Peyer's patch (tissue), 4 donors: Measurements from ENCODE around the gene ZNF205. TPM values are rescaled to one million over a fixed set of nuclear protein-coding genes. Genes with fewer than 3 reads are reported as not detected.
"Not testable (repeated sequence)": the region's sequence is repeated elsewhere in the genome, so short reads cannot be mapped to it uniquely, and the experiment has no call there.

Experiments
- DNase-seq, 3 donors: peaks; one replicate each; pipeline ENCODE4 v3.0.0-alpha.2; 2017 to 2019
- H3K27ac ChIP-seq, 4 donors: fragments of 200-600 bp; sonication (generic); one replicate each; pipeline ENCODE4 v1.5.1; 2016 to 2019
- H3K27me3 ChIP-seq, 2 donors: fragments of 200-600 bp; sonication (generic); one replicate each; pipeline ENCODE4 v1.5.1; 2019
- H3K36me3 ChIP-seq, 3 donors: fragments of 200-600 bp; sonication (generic); one replicate each; pipeline ENCODE4 v1.5.1; 2016 to 2019
- H3K4me1 ChIP-seq, 4 donors: fragments of 200-600 bp; sonication (generic); one replicate each; pipeline ENCODE4 v1.5.1; 2016 to 2019
- H3K4me3 ChIP-seq, 4 donors: fragments of 200-600 bp; sonication (generic); 1 replicate in 3 of 4; 2 replicates in 1 of 4; pipeline ENCODE4 v1.5.1; 2016 to 2019; ENCODE audit warnings: mild to moderate bottlenecking in 1 of 4
- H3K9me3 ChIP-seq, 4 donors: fragments of 200-600 bp; sonication (generic); one replicate each; pipeline ENCODE4 v1.5.1; 2016 to 2019; ENCODE audit warnings: mild to moderate bottlenecking in 1 of 4
- POLR2A ChIP-seq, 2 donors: fragments of 450-650 bp; IDR thresholded peaks; one replicate each; pipeline ENCODE4 v1.5.1; 2017; ENCODE audit warnings: antibody characterized with exemption in 2 of 2, mild to moderate bottlenecking in 2 of 2, moderate library complexity in 2 of 2
- total RNA-seq, 4 donors: library from RNA; depleted of rRNA; stranded (reverse); fragments of >200 nt; gene quantifications; one replicate each; pipeline ENCODE4 v1.1.0, GENCODE V29; 2016
- TF ChIP-seq, protein P1 (sequence below), 6 experiments: fragments of 450-650 bp in 4 of 6; fragments of 200-600 bp in 2 of 6; sonication (generic) in 1 of 6; IDR thresholded peaks; one replicate each; pipeline ENCODE4 v1.5.1; 2017 to 2019; ENCODE audit warnings: antibody characterized with exemption in 6 of 6, mild to moderate bottlenecking in 3 of 6, moderate library complexity in 1 of 6

Gene ZNF205
- total RNA-seq, 4 donors from 2014 or later: 5.0 to 24.6 (median 16.2) TPM

DNA sequence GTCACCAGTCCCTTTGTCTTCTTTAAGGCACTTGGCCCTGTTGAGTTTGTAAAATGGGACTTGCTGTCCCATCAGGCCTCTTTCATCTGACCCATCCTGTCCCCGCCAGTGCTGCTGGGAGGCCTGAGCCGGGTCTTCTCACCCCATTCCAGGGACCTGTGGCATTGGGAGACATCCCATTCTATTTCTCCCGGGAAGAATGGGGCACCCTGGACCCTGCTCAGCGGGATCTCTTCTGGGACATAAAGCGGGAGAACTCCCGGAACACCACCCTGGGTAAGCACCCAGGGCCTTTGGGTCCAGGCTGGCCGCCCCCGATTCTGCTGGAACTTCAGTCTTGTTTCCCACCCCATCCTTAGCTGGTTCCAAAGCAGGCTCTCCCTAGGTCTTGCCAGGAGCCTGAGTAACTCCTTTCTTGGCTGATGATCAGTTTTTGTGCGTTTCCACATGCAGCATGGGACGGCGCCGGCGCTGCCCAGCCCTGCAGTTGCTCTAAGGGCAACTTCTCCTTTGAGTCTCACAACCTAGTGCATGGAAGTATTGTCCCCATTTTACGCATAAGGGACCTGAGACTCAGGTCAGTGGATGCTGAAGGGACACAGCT lies 26.5 kb downstream of the ZNF205 start:
- no peak overlapping the region for H3K27ac ChIP-seq
- peaks cover 0 to 18% (median 1%) of the 10 kb centered on the region in 4 donors for H3K4me1 ChIP-seq
- peaks cover 0 to 47% (median 0%) of the 10 kb centered on the region in 3 donors for H3K36me3 ChIP-seq
- no peaks in the 10 kb centered on the region for H3K9me3 ChIP-seq
- DNase-seq: no peak
- no peaks in the 10 kb centered on the region for H3K27me3 ChIP-seq
- TF ChIP-seq, protein P1, sequence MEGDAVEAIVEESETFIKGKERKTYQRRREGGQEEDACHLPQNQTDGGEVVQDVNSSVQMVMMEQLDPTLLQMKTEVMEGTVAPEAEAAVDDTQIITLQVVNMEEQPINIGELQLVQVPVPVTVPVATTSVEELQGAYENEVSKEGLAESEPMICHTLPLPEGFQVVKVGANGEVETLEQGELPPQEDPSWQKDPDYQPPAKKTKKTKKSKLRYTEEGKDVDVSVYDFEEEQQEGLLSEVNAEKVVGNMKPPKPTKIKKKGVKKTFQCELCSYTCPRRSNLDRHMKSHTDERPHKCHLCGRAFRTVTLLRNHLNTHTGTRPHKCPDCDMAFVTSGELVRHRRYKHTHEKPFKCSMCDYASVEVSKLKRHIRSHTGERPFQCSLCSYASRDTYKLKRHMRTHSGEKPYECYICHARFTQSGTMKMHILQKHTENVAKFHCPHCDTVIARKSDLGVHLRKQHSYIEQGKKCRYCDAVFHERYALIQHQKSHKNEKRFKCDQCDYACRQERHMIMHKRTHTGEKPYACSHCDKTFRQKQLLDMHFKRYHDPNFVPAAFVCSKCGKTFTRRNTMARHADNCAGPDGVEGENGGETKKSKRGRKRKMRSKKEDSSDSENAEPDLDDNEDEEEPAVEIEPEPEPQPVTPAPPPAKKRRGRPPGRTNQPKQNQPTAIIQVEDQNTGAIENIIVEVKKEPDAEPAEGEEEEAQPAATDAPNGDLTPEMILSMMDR (IDR thresholded peaks at IDR 0.05): no peak
- TF ChIP-seq POLR2A (IDR thresholded peaks at IDR 0.05): no peak
- no peak overlapping the region for H3K4me3 ChIP-seq

DNA sequence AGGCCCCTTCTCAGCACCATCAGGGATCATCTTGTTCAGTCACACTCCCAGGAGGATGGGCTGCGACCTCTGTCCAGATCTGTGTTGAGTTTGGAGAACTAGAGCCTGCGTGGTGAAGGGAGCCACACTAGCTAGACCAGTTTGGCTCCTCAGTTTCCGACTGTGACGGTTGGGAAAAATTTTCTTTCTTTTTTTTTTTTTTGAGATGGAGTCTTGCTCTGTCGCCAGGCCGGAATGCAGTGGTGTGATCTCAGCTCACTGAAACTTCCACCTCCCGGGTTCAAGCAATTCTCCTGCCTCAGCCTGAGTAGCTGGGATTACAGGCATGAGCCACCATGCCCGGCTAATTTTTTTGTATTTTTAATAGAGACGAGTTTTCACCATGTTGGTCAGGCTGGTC lies 27.2 kb downstream of the ZNF205 start:
- H3K36me3 ChIP-seq: peaks cover 0 to 47% (median 0%) of the 10 kb centered on the region in 3 donors
- H3K9me3 ChIP-seq, H3K27me3 ChIP-seq, H3K4me3 ChIP-seq, DNase-seq, H3K27ac ChIP-seq: not testable (repeated sequence)
- peaks cover 0 to 16% (median 1%) of the 10 kb centered on the region in 4 donors for H3K4me1 ChIP-seq

DNA sequence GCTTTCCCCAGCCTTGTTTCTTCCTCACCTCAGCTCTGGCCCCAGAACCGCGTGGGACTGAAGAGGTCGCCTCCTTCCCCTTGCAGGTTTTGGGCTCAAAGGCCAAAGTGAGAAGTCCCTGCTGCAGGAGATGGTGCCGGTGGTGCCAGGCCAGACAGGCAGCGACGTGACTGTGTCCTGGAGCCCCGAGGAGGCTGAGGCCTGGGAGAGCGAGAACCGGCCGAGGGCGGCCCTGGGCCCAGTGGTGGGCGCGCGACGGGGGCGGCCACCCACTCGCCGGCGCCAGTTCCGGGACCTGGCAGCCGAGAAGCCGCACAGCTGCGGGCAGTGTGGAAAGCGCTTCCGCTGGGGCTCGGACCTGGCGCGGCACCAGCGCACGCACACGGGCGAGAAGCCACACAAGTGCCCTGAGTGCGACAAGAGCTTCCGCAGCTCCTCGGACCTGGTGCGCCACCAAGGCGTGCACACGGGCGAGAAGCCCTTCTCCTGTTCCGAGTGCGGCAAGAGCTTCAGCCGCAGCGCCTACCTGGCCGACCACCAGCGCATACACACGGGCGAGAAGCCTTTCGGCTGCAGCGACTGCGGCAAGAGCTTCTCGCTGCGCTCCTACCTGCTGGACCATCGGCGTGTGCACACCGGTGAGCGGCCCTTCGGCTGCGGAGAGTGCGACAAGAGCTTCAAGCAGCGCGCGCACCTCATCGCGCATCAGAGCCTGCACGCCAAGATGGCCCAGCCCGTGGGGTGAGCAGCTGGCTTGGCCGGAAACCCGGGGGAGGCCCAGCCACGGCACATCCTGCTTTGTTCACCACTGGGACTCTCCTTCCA lies 28.4 kb downstream of the ZNF205 start:
- no peak for TF ChIP-seq POLR2A (IDR thresholded peaks at IDR 0.05)
- TF ChIP-seq, protein P1 (IDR thresholded peaks at IDR 0.05): no peak
- no peak overlapping the region for H3K4me3 ChIP-seq
- peaks cover 0 to 24% (median 1%) of the 10 kb centered on the region in 4 donors for H3K4me1 ChIP-seq
- no peaks in the 10 kb centered on the region for H3K27me3 ChIP-seq
- no peak for DNase-seq
- peaks cover 0 to 47% (median 0%) of the 10 kb centered on the region in 3 donors for H3K36me3 ChIP-seq
- H3K27ac ChIP-seq: no peak overlapping the region
- no peaks in the 10 kb centered on the region for H3K9me3 ChIP-seq

DNA sequence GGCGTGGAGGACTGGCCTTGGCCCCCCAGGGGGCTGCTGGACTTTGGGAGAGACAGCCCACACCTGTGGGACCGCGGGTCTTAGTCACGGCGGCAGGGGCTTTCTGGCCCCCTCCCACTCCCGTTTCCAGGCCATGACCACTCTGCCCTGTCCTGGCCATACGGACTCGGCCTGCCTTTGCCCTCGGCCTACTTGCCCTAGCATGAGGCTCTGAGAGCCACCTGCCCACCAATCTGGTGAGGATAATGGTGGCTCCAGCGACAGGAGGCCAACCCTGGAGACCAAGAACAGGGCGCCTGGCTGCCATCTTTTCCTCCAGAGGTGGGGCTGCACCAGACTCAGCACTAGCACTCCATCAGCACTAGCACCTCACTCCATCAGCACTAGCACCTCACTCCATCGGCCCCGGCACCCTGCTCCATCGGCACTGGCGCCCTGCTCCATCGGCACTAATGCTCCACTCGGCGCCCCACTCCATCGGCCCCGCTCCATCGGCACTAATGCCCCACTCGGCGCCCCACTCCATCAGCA lies 29.5 kb downstream of the ZNF205 start:
- H3K27me3 ChIP-seq: no peaks in the 10 kb centered on the region
- no peak for DNase-seq
- H3K4me1 ChIP-seq: peaks cover 0 to 20% (median 1%) of the 10 kb centered on the region in 4 donors
- H3K27ac ChIP-seq: no peak overlapping the region
- H3K4me3 ChIP-seq: no peak overlapping the region
- H3K36me3 ChIP-seq: peaks cover 0 to 47% (median 0%) of the 10 kb centered on the region in 3 donors
- H3K9me3 ChIP-seq: no peaks in the 10 kb centered on the region
- TF ChIP-seq POLR2A (IDR thresholded peaks at IDR 0.05): no peak
- TF ChIP-seq, protein P1 (IDR thresholded peaks at IDR 0.05): no peak

DNA sequence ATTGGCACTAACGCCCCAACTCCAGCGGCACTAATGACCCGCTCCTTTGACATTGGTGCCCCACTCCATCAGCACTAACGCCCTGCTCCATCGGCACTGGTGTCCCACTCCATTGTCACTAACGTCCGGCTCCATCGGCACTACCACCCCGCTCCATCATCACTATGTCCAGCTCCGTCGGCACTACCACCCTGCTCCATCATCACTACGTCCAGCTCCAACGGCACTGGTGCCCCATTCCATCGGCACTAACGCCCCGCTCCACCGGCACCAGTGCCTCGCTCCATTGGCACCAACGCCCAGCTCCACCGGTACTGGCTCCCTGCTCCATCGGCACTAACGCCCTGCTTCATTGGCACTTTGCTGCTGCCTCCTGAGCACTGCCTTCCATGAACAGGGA lies 29.9 kb downstream of the ZNF205 start:
- peaks cover 0 to 20% (median 1%) of the 10 kb centered on the region in 4 donors for H3K4me1 ChIP-seq
- H3K4me3 ChIP-seq: no peak overlapping the region
- TF ChIP-seq, protein P1 (IDR thresholded peaks at IDR 0.05): no peak
- TF ChIP-seq POLR2A (IDR thresholded peaks at IDR 0.05): no peak
- H3K27me3 ChIP-seq: no peaks in the 10 kb centered on the region
- peaks cover 0 to 47% (median 0%) of the 10 kb centered on the region in 3 donors for H3K36me3 ChIP-seq
- no peak overlapping the region for H3K27ac ChIP-seq
- no peaks in the 10 kb centered on the region for H3K9me3 ChIP-seq
- DNase-seq: no peak

DNA sequence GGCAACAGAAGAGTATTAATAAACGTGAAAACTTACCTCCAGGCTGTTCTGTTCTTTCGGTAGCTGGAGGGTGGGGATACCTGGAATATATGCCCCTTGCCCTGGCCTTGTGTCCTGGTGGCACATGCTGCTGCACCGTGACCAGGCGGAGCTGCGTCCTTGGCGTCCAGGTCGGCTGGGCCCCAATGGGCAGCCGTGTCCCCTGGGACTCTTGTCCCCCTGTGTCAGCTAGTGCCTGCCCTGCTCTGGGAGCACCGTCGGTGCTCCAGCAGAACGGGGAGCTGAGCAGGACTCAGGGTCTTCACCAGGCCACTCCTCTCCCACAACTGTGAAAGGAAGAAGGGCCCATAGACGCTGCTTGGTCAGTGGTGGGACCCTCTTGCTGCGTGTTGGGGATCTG lies 30.4 kb downstream of the ZNF205 start:
- Histone ChIP-seq H3K4me1 (peaks cover 0 to 20% (median 1%) of the 10 kb centered on the region in 4 donors), H3K36me3 (peaks cover 0 to 47% (median 0%) of the 10 kb centered on the region in 3 donors), H3K9me3 (no peaks in the 10 kb centered on the region), H3K4me3 (no peak overlapping the region), H3K27me3 (no peaks in the 10 kb centered on the region), H3K27ac (peak overlapping the region in 1 of 4 donors; percentile 97)
- TF ChIP-seq, protein P1 (IDR thresholded peaks at IDR 0.05): no peak
- TF ChIP-seq POLR2A (IDR thresholded peaks at IDR 0.05): no peak
- no peak for DNase-seq
